ENCODE measurements around the gene COBL. TPM values are rescaled to one million over a fixed set of nuclear protein-coding genes. Genes with fewer than 3 reads are reported as not detected.
A peak's percentile ranks its signal among the peaks of the same experiment; 100 is the strongest.
"Not testable (repeated sequence)": the region's sequence is repeated elsewhere in the genome, so short reads cannot be mapped to it uniquely, and the experiment has no call there.

The COBL gene
- total RNA-seq, 2 experiments from 2014 or later, result not detected

DNA sequence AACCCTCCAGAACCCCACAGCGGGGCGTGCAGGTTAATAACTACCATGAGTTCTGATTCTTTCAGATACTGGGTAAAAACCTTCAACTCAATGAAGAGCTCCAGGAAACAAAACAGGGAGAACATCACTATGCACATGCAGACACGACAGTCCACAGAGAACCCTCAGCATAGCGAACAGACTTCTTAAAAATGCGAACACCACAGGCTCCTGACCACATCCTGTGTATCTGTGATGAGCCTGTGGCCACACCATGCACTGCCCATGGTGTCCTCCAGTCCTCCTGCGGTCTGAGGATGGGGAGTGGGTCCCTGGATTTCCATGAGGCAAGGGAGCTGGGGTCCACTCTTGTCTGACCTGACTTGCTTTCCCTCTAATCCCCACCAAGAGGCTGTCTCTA, 107.2 kb downstream of the COBL start:
- Mint-ChIP-seq H3K4me1 (no peaks in the 10 kb centered on the region), H3K4me3 (no peak overlapping the region), H3K36me3 (no peaks in the 10 kb centered on the region), H3K27me3 (no peaks in the 10 kb centered on the region), H3K9me3 (peaks cover 3% of the 10 kb centered on the region), H3K27ac (no peak overlapping the region)
- ATAC-seq (ENCODE audit: low read depth) (no peak), DNase-seq (no peak)
- POLR2A ChIA-PET, result no interaction called here

DNA sequence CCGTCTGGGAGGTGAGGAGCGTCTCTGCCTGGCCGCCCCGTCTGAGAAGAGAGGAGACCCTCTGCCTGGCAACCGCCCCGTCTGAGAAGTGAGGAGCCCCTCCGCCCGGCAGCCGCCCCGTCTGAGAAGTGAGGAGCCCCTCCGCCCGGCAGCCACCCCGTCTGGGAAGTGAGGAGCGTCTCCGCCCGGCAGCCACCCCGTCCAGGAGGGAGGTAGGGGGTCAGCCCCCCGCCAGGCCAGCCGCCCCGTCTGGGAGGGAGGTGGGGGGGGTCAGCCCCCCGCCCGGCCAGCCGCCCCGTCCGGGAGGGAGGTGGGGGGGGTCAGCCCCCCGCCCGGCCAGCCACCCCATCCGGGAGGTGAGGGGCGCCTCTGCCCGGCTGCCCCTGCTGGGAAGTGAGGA, 108.5 kb downstream of the COBL start:
- H3K36me3 Mint-ChIP-seq; DNase-seq; POLR2A ChIA-PET; H3K9me3 Mint-ChIP-seq; H3K4me3 Mint-ChIP-seq; ATAC-seq (ENCODE audit: low read depth); H3K27ac Mint-ChIP-seq; H3K4me1 Mint-ChIP-seq; H3K27me3 Mint-ChIP-seq: not testable (repeated sequence)

DNA sequence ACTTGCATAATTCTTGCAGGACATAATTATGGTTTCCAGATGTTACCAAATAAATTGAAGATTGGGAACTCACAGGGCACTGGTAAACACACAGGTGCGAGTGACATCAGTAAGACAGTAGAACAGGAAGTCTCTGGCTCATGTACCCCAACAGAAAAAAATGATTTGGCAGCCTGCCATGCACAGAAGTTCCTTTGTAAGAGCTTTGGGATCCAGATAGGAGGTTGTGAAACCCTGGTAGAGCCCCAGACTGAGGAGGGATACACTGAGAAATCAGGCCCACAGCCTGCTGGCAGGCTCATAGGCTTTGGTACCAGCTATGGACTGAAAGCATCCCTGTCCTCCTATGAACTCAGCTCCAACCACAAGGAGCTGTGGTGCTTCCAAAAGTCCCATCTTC, 118.0 kb downstream of the COBL start:
- Mint-ChIP-seq H3K4me3 (no peak overlapping the region), H3K27me3 (peaks cover 20% of the 10 kb centered on the region), H3K9me3 (no peaks in the 10 kb centered on the region), H3K4me1 (no peaks in the 10 kb centered on the region), H3K36me3 (no peaks in the 10 kb centered on the region), H3K27ac (no peak overlapping the region)
- DNase-seq (no peak), ATAC-seq (ENCODE audit: low read depth) (no peak)
- POLR2A ChIA-PET, result no interaction called here

DNA sequence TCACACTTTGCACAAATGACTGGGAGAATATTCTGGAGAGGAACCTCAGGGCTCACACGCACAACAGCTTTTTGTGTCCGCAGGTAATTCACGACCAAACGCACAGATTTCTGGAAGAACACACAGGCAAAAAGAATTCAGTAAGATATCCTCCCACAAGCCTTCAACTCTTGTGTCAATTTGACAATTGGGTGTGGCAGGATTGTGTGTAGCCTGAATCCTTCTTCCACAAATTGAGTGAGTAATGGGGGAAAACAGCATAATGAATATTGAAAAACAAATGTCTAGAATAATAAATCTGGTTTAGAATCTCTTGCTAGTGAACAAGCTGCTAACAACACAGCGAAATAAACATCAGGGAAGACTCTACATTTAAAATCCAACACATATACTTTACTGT, 125.6 kb downstream of the COBL start:
- Mint-ChIP-seq H3K27ac (no peak overlapping the region), H3K4me3 (no peak overlapping the region), H3K36me3 (no peaks in the 10 kb centered on the region), H3K9me3 (no peaks in the 10 kb centered on the region), H3K4me1 (no peaks in the 10 kb centered on the region), H3K27me3 (peaks cover 9% of the 10 kb centered on the region)
- DNase-seq (no peak), ATAC-seq (ENCODE audit: low read depth) (no peak)
- POLR2A ChIA-PET, result no interaction called here

DNA sequence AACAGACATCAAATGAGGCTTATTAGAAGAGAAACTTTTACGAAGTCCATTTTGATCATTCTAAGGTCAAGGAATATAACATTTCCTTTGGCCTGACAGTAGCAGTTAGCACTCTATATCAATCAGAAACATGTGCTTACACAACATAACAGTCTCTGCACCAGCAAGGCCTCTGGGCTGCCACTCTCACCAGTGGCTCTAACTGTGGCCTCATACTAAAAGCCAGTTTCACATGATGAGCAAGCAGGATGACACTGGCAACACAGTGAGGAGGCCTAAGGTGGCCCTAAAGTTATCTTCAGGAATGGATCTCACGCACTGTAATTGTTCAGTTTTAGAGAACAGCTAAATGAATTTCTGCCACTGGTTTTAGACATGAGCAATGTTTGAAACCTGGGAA, 126.8 kb downstream of the COBL start:
- H3K4me1 Mint-ChIP-seq, result no peaks in the 10 kb centered on the region
- ATAC-seq (ENCODE audit: low read depth), result no peak
- H3K4me3 Mint-ChIP-seq, result no peak overlapping the region
- POLR2A ChIA-PET, result interaction anchor here (0.6 kb wide), 1 partner anchor 187 kb away, joined by 3 read pairs; no protein-coding TSS in a partner anchor
- peaks cover 9% of the 10 kb centered on the region for H3K27me3 Mint-ChIP-seq
- H3K36me3 Mint-ChIP-seq, result no peaks in the 10 kb centered on the region
- H3K9me3 Mint-ChIP-seq, result no peaks in the 10 kb centered on the region
- H3K27ac Mint-ChIP-seq, result no peak overlapping the region
- no peak for DNase-seq

DNA sequence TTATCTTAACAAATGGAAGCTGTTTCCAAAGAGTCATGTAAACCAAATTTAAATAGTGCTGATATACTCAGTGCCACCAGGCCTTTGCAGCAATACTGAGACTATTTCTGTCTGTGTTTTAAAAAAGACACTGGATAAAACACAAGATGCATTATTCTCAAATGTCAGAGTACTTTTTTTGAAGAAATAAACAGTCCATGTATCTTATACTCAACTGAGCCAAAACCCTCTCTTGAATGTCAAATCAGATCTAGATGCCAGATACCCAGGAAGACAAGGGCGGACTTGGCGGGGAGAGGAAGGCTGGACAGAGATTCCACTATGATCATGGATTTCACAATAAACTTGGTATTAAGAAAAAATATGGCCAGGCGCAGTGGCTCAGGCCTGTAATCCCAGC, 127.6 kb downstream of the COBL start:
- no peak overlapping the region for H3K4me3 Mint-ChIP-seq
- H3K4me1 Mint-ChIP-seq, result no peaks in the 10 kb centered on the region
- no peak overlapping the region for H3K27ac Mint-ChIP-seq
- no peak for ATAC-seq (ENCODE audit: low read depth)
- DNase-seq, result no peak
- H3K9me3 Mint-ChIP-seq, result no peaks in the 10 kb centered on the region
- H3K36me3 Mint-ChIP-seq, result no peaks in the 10 kb centered on the region
- POLR2A ChIA-PET, result no interaction called here
- H3K27me3 Mint-ChIP-seq, result peaks cover 8% of the 10 kb centered on the region

DNA sequence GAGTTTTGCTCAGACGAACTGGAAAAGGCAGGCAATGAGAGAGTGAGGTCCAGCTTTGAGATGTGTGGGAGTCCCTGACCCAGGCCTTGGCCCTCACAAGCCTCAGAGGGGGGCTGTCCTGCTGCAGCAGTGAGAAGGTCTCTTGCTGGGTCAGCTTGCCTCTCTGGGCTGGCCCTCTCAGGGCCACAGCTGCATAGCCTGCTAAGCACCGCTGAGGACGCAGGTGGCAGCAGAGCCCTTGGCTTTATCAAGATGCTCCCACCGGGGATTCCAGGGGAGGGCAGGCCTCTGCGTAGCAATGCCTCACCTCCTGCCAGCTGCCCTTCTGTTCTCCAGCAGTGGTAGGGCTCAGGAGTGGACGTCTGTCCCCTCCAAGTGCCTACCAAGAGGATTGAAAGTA, 128.7 kb downstream of the COBL start:
- Mint-ChIP-seq H3K27ac (no peak overlapping the region), H3K36me3 (no peaks in the 10 kb centered on the region), H3K4me3 (no peak overlapping the region), H3K9me3 (no peaks in the 10 kb centered on the region), H3K4me1 (no peaks in the 10 kb centered on the region), H3K27me3 (peaks cover 6% of the 10 kb centered on the region)
- ATAC-seq (ENCODE audit: low read depth), result no peak
- POLR2A ChIA-PET, result no interaction called here
- no peak for DNase-seq

DNA sequence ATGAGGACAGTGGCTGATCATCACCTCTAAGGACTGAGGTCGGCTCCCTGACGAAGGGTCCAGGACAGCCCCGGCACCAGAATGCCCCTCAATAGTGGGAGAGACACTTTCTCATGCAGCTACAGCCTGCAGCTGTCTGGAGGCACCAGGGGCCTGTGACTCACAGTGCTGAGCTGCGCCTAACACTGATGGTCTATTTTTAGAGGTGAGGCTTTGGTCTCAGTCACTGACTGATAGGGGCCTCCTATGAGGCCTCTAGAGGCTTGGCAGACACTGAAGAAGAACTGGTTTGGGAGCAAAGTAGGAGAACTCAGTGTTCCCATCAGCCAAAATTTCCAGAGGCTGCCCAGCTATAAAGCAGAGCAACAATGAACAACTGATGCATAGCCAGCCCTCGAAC, 130.1 kb downstream of the COBL start:
- Mint-ChIP-seq H3K4me1 (peaks cover 4% of the 10 kb centered on the region), H3K27me3 (peaks cover 12% of the 10 kb centered on the region), H3K27ac (no peak overlapping the region), H3K36me3 (no peaks in the 10 kb centered on the region), H3K9me3 (no peaks in the 10 kb centered on the region), H3K4me3 (no peak overlapping the region)
- POLR2A ChIA-PET, result no interaction called here
- no peak for DNase-seq
- no peak for ATAC-seq (ENCODE audit: low read depth)

DNA sequence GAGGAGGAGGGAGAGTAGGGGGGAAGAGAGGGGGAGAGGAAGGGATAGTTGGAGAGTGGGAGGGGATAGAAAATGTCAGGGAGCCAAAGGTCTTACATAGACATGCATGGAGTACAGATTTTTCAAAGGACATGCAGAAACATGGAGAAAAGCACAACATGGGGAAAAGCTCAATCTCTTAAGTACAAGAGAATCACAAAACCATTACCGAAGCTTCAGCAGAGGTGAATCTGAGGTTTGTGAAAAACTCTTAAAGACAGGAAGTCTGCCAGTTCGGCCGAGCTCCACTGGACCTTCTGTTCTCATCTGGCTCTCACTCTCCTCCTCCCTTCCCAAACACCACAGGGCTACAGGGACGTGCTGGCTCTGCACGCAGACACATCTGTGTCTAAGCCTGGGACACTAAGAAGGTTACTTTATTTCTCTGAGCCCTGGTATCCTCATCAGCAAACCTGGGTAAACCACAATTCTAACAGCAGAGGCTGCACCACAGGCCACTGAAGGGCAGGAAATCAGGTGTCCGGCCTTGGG, 133.9 kb downstream of the COBL start:
- Mint-ChIP-seq H3K27me3 (peaks cover 9% of the 10 kb centered on the region), H3K36me3 (no peaks in the 10 kb centered on the region), H3K4me3 (no peak overlapping the region), H3K9me3 (no peaks in the 10 kb centered on the region), H3K27ac (no peak overlapping the region), H3K4me1 (peaks cover 4% of the 10 kb centered on the region)
- DNase-seq (no peak), ATAC-seq (ENCODE audit: low read depth) (peak; percentile 22)
- POLR2A ChIA-PET, result no interaction called here

DNA sequence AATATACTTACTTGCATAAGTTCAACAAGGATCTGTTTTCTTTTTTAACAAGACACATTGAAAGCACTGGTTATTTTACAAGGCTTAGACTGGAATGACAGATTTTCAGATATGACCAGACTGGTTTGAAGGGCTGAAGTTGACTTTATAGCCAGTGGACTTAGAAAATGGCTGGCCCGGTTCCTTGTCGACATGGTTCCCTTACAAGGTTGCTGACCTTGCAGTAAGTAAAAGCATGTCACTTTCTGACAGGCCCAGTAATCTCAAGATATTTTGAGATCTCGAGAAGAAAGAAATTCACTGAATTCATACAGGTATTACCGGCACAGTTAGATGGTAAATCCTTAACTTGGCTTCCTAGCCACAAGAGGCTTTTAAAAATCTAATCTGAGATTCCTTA, 136.5 kb downstream of the COBL start:
- peaks cover 9% of the 10 kb centered on the region for H3K27me3 Mint-ChIP-seq
- no peak for ATAC-seq (ENCODE audit: low read depth)
- no peak for DNase-seq
- H3K36me3 Mint-ChIP-seq, result no peaks in the 10 kb centered on the region
- H3K9me3 Mint-ChIP-seq, result no peaks in the 10 kb centered on the region
- no peak overlapping the region for H3K4me3 Mint-ChIP-seq
- POLR2A ChIA-PET, result no interaction called here
- peaks cover 4% of the 10 kb centered on the region for H3K4me1 Mint-ChIP-seq
- H3K27ac Mint-ChIP-seq, result no peak overlapping the region

DNA sequence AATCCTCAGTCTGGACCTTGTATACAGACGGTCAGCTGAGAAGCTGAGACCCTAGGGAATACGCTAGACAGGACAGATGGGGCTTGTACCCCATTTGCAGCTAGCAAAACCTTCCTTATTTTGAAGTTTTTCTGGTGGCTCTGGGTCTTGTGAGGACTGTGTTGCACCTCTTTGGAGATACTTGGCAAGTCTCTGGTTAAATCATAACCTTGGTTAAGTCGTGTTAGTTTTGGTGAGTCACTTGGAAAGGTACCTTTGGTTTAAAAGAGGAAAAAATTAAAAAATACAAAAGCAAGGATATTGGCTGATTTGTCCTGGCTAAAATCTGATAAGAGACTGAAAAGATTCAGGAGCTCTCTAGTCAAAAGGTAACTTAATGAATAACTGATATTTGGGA, 140.6 kb downstream of the COBL start:
- no peaks in the 10 kb centered on the region for H3K36me3 Mint-ChIP-seq
- POLR2A ChIA-PET, result no interaction called here
- H3K27ac Mint-ChIP-seq, result no peak overlapping the region
- no peaks in the 10 kb centered on the region for H3K4me1 Mint-ChIP-seq
- DNase-seq (no peak), ATAC-seq (ENCODE audit: low read depth) (no peak)
- peaks cover 2% of the 10 kb centered on the region for H3K27me3 Mint-ChIP-seq
- H3K4me3 Mint-ChIP-seq, result no peak overlapping the region
- no peaks in the 10 kb centered on the region for H3K9me3 Mint-ChIP-seq

DNA sequence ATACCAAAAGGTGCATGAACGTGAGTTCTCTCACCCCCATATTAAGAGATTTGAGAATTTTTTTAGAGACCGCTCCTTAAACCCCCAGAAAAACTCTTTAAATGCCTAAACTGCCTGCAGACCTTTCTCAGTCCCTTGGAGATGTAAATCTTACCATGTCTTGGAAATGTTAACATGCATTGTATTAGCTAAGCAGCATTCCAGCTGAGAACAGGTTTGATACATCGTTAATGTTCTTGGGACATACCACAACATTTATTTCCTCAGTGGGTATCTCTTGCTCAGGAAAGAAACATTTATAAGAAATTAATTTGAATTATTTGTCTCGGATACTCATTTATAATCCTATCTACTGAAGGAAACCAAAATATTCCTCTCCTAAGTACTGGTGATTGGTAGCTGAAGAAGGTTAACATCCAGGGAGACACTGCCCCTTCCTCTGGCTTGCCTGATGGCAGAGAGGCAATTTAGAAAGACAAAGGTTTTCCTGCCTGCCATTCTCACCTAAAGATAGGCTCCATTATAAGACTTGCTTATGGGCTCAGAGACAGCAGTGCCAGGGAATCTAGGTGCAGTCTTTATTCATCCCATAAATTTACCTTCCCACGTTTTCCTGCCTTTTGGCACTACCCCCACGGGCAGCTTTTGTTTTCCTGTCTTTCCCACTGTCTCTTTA, 141.2 kb downstream of the COBL start:
- Mint-ChIP-seq H3K4me1 (no peaks in the 10 kb centered on the region), H3K27me3 (peaks cover 2% of the 10 kb centered on the region), H3K4me3 (no peak overlapping the region), H3K9me3 (no peaks in the 10 kb centered on the region), H3K27ac (no peak overlapping the region), H3K36me3 (no peaks in the 10 kb centered on the region)
- ATAC-seq (ENCODE audit: low read depth) (no peak), DNase-seq (no peak)
- POLR2A ChIA-PET, result no interaction called here

DNA sequence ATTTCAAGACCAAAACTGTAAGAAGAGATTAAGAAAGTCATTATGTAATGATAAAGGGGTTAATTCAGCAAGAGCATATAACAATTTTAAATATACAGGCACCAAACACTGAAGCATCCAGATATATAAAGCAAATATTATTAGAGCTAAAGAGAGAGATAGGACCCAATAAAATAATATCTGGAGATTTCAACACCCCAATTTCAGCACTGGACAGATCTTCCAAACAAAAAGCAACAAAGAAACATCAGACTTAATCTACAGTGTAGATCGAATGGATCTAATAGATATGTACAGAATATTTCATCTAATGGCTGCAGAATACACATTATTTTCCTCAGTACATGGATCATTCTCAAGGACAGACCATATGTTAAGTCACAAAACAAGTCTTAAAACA, 151.3 kb downstream of the COBL start:
- H3K27me3 Mint-ChIP-seq, result peaks cover 18% of the 10 kb centered on the region
- ATAC-seq (ENCODE audit: low read depth), result no peak
- H3K9me3 Mint-ChIP-seq, result no peaks in the 10 kb centered on the region
- POLR2A ChIA-PET, result no interaction called here
- no peak for DNase-seq
- no peak overlapping the region for H3K27ac Mint-ChIP-seq
- H3K4me1 Mint-ChIP-seq, result peaks cover 2% of the 10 kb centered on the region
- H3K36me3 Mint-ChIP-seq, result no peaks in the 10 kb centered on the region
- H3K4me3 Mint-ChIP-seq, result no peak overlapping the region

DNA sequence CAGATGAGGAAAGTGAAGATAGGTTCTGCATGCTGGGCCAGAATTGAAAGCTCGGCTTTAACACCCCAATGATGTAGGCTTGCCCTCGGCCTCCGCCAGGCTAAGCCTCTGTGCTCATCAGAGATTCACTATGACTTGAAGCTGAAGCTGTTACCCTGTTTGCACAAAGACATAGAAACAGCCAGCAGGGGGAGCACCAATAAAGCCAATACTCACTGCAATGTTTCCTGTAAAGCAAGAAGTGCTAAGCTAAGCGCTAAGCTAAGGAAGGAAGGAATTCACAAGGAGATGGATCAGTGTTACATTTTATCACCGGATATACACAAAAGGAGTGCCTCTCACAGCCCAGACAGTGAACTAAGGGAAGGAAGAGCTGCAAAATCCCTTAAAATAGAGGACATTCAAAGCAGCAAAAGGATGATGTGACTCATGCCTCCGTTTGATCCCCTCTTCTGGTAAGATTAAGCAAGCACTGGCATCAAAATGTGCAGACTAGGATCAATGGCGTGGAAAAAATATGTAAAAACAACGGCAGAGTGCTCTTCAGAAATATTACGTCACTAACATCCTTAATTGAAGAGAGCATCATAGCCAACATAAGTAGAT, 153.8 kb downstream of the COBL start:
- no peak overlapping the region for H3K4me3 Mint-ChIP-seq
- peak; percentile 88 for ATAC-seq (ENCODE audit: low read depth)
- H3K27ac Mint-ChIP-seq, result no peak overlapping the region
- POLR2A ChIA-PET, result no interaction called here
- no peaks in the 10 kb centered on the region for H3K9me3 Mint-ChIP-seq
- peaks cover 2% of the 10 kb centered on the region for H3K4me1 Mint-ChIP-seq
- peaks cover 10% of the 10 kb centered on the region for H3K27me3 Mint-ChIP-seq
- peak; percentile 39 for DNase-seq
- no peaks in the 10 kb centered on the region for H3K36me3 Mint-ChIP-seq

Measured in activated naive CD8-positive, alpha-beta T cell treated with anti-CD3 and anti-CD28 coated beads, Interleukin-2, amount 10 ng/mL, durations not matched to agents 7 days and 5 days (primary cell).